SH-SY5Y (cell line): ENCODE measurements around the gene INTS3.

Source experiments
- GATA2 ChIP-seq: IDR thresholded peaks from 2 replicates; pipeline ENCODE4 v1.6.1; 2011; ENCODE audit warnings: mild to moderate bottlenecking, low read depth, low read length
- GATA3 ChIP-seq: IDR thresholded peaks from 2 replicates; pipeline ENCODE4 v1.6.1; 2011; ENCODE audit warnings: low read depth, mild to moderate bottlenecking, low read length, moderate library complexity

DNA sequence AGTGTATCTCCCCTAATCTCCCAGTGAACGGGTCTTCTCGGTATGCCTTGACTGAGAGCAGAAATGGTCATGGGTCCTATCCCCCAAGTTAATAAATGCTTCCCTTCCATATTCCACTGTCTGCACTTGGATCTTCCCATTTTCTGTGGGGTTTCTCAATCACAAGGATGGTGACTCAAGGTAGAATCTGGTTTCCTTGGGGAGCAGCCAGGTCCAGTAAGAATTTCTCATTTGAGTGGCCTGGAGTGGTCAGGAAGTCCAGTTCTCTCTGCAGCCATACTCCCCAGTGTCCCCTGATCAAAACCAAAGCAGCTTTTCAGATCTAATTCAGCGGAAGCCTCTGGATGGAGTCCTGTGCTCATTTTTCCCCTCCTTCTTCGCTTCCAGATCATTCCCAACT is 32.6 kb downstream of the INTS3 start:
- TF ChIP-seq GATA2 (no peak), GATA3 (no peak)
